HepG2 (cell line): ENCODE data around the gene DAAM1. TPM values are rescaled to one million over a fixed set of nuclear protein-coding genes. Genes with fewer than 3 reads are reported as not detected.

ENCODE experiments used
- ATAC-seq: fragments of 200-7000 bp; cut with Tn5 transposase; 3 replicates; pipeline ENCODE4 v1.9.1; 2020; ENCODE audit warnings: mild to moderate bottlenecking, moderate library complexity
- BruUV-seq: library from RNA; stranded (reverse); fragments of 400-500 nt; replicated peaks from 2 replicates; lab custom pipeline; 2021; lab: Mats Ljungman, UMichigan
- CTCF ChIA-PET: fragments of 300-600 bp; formaldehyde crosslinking; extraction: SDS; loops from one replicate; lab custom pipeline; 2021; ENCODE audit warnings: low total read pairs, inconsistent platforms, low intra/inter-chr PET ratio; lab: Yijun Ruan, JAX
- POLR2A ChIA-PET: fragments of 350-600 bp; sonication (Branson Sonifier 250); formaldehyde crosslinking; loops from one replicate; lab custom pipeline; 2020; ENCODE audit warnings: antibody characterized with exemption, inconsistent platforms; lab: Yijun Ruan, JAX
- DNase-seq: peaks from one replicate; pipeline ENCODE4 v3.0.0-alpha.2; 2015; ENCODE audit warnings: low spot score
- FAIRE-seq: peaks from 3 replicates; lab custom pipeline; 2011; peaks lifted over from hg19 to GRCh38; lab: Jason Lieb, UNC
- H2AFZ ChIP-seq: one replicate; pipeline ENCODE4 v1.6.1; 2011; ENCODE audit warnings: low read length, inconsistent platforms
- H3K27ac ChIP-seq: fragments of 300-600 bp; 3 replicates; pipeline ENCODE4 v1.8.0; 2011; ENCODE audit warnings: mixed run types, mild to moderate bottlenecking, mixed read lengths, low read length, inconsistent platforms; ENCODE audit not compliant: insufficient read depth; ENCODE audit errors: extremely low read length
- H3K27me3 ChIP-seq, 2 experiments: fragments of 200-600 bp in 1 of 2; 2 replicates in 1 of 2; 3 replicates in 1 of 2; pipeline versions ENCODE4 v1.6.0 to v1.8.0; 2011; ENCODE audit warnings: low read length in 2 of 2, mild to moderate bottlenecking in 2 of 2, moderate library complexity in 2 of 2, inconsistent platforms in 1 of 2; ENCODE audit not compliant: insufficient read depth in 2 of 2, control insufficient read depth in 1 of 2
- H3K36me3 ChIP-seq, 2 experiments: fragments of 200-600 bp in 1 of 2; replicated peaks in 1 of 2; 2 replicates in 1 of 2; 3 replicates in 1 of 2; pipeline versions ENCODE4 v1.5.1 to v1.8.0; 2011; ENCODE audit warnings: low read length in 2 of 2, inconsistent platforms in 1 of 2; ENCODE audit not compliant: insufficient read depth in 2 of 2, control insufficient read depth in 1 of 2
- H3K4me1 ChIP-seq: 2 replicates; pipeline ENCODE4 v1.5.1; 2012; ENCODE audit warnings: low read length, inconsistent platforms; ENCODE audit not compliant: insufficient read depth
- H3K4me2 ChIP-seq: 2 replicates; pipeline ENCODE4 v1.6.0; 2011; ENCODE audit warnings: low read depth, low read length, inconsistent platforms
- H3K4me3 ChIP-seq, 3 experiments: fragments of 200-600 bp in 1 of 3; sonication (generic), shearing (Covaris generic) in 1 of 3; replicated peaks in 1 of 3; 2 replicates each; pipeline ENCODE4 v1.5.1; 2011 to 2016; ENCODE audit warnings: low read length in 3 of 3, inconsistent platforms in 2 of 3, low read depth in 2 of 3, mild to moderate bottlenecking in 2 of 3, control low read depth in 1 of 3, mixed read lengths in 1 of 3; ENCODE audit not compliant: insufficient read depth in 1 of 3
- H3K79me2 ChIP-seq: one replicate; pipeline ENCODE4 v1.6.1; 2011; ENCODE audit warnings: low read length, inconsistent platforms; ENCODE audit not compliant: insufficient read depth
- H3K9ac ChIP-seq: 2 replicates; pipeline ENCODE4 v1.6.0; 2011; ENCODE audit warnings: mild to moderate bottlenecking, low read depth, low read length, inconsistent platforms; ENCODE audit not compliant: insufficient read depth
- H3K9me3 ChIP-seq: 2 replicates; pipeline ENCODE4 v1.5.1; 2012; ENCODE audit warnings: mild to moderate bottlenecking, low read length
- H4K20me1 ChIP-seq: 2 replicates; pipeline ENCODE4 v1.6.0; 2011; ENCODE audit warnings: inconsistent platforms, mild to moderate bottlenecking, low read length, moderate library complexity; ENCODE audit not compliant: insufficient read depth
- CEBPZ ChIP-seq: IDR thresholded peaks from 2 replicates; pipeline ENCODE4 v1.6.1; 2012; ENCODE audit warnings: low read length, improper control_type of control experiment
- HDAC2 ChIP-seq: sonication (generic); formaldehyde crosslinking; IDR thresholded peaks from 2 replicates; pipeline ENCODE4 v1.4.0; 2020; ENCODE audit warnings: missing genetic modification reagents
- LCORL ChIP-seq, 2 experiments: fragments of 450-650 bp in 1 of 2; sonication (generic) in 1 of 2; formaldehyde crosslinking in 1 of 2; IDR thresholded peaks; 2 replicates each; pipeline versions ENCODE4 v1.5.0 to v1.6.1; 2017 to 2020; ENCODE audit warnings: antibody characterized with exemption in 1 of 2, missing genetic modification reagents in 1 of 2
- MTF1 ChIP-seq: sonication (generic); formaldehyde crosslinking; IDR thresholded peaks from 2 replicates; pipeline ENCODE4 v1.5.0; 2020; ENCODE audit warnings: missing genetic modification reagents
- POLR2AphosphoS2 ChIP-seq: IDR thresholded peaks from 2 replicates; pipeline ENCODE4 v1.6.1; 2011; ENCODE audit warnings: low read depth, low read length, improper control_type of control experiment
- ZNF160 ChIP-seq: sonication (generic); formaldehyde crosslinking; IDR thresholded peaks from 2 replicates; pipeline ENCODE4 v1.8.0; 2022; ENCODE audit warnings: mild to moderate bottlenecking, inconsistent platforms, missing genetic modification reagents
- WGBS: methylation state at CpG from one replicate; pipeline ENCODE4 v1.1.6; 2017; ENCODE audit warnings: low lambda C conversion rate; 5-methylcytosine and 5-hydroxymethylcytosine counted together
- in situ Hi-C: cut with HindIII; loops from 2 replicates; pipeline ENCODE4 v1.10.0; 2017; ENCODE audit warnings: low pct_unique_long_range_greater_than_20kb; ENCODE audit not compliant: extremely low pct_ligation_motif_present
- intact Hi-C: fragments of 100-400 bp; cut with micrococcal nuclease; formaldehyde crosslinking; loops from one replicate; pipeline ENCODE4 v1.10.0; 2022; ENCODE audit not compliant: unreplicated experiment
- polyA plus RNA-seq, 8 experiments: library from polyadenylated mRNA; depleted of rRNA in 3 of 8; stranded (reverse) in 7 of 8; unstranded in 1 of 8; fragments of >200 nt; fragmentation: Illumina TruSeq in 4 of 8; extraction: Trizol in 4 of 8; gene quantifications; 2 replicates each; pipeline versions ENCODE4 v1.2.1 to v1.2.3, GENCODE V29; 2011 to 2016; ENCODE audit warnings: low read depth in 4 of 8, missing spikeins in 1 of 8, mixed read lengths in 1 of 8; ENCODE audit not compliant: insufficient read depth in 1 of 8
- total RNA-seq, 5 experiments: library from RNA; depleted of rRNA; stranded (reverse); fragments of >200 nt; fragmentation: Illumina TruSeq; extraction: Trizol; gene quantifications; 2 replicates each; pipeline ENCODE4 v1.2.3, GENCODE V29; 2016; ENCODE audit warnings: low read depth in 1 of 5

Gene DAAM1
- total and polyA plus RNA-seq, 2 of the 13 experiments (the other 11 are each of a cell fraction or from before 2014, with no cell fraction given) = 10.9 to 24.5 TPM

- Histone ChIP-seq H3K27me3 (no peaks in the 10 kb centered on the region), H4K20me1 (no peaks in the 10 kb centered on the region), H3K9ac (no peak overlapping the region), H2AFZ (no peak overlapping the region), H3K36me3 (no peaks in the 10 kb centered on the region; a peak in 1 of 5 replicates), H3K4me2 (no peak overlapping the region), H3K27ac (no peak overlapping the region), H3K4me1 (peaks cover 14% of the 10 kb centered on the region; the same call in 1 of the 2 replicates), H3K9me3 (no peaks in the 10 kb centered on the region), H3K4me3 (no peak overlapping the region), H3K79me2 (peaks cover 35% of the 10 kb centered on the region)
- TF ChIP-seq ZNF160 (CRISPR knock-in tag) (no peak), POLR2AphosphoS2 (no peak), CEBPZ (no peak), MTF1 (no peak), LCORL (IDR thresholded peaks at IDR 0.05) (no peak), LCORL (CRISPR knock-in tag; IDR thresholded peaks at IDR 0.05) (no peak), HDAC2 (CRISPR knock-in tag) (no peak)
- BruUV-seq = no TSS peak
- FAIRE-seq (no peak), ATAC-seq (no peak), DNase-seq (no peak)
- 96% methylated on average over 2 of the region's 2 CpGs for WGBS
- in situ Hi-C loops = no loop called here
- ChIA-PET CTCF (no interaction called here), POLR2A (no interaction called here)
- intact Hi-C loops = no loop called here
Measured at GRCh38 chr14:59206892-59207291, 18.4 kb downstream of the DAAM1 start.
